Prostate gland (tissue), 2 donors: ENCODE data around the gene LAMTOR2.

Source experiments
- CTCF ChIP-seq, 4 experiments: fragments of 200-600 bp in 2 of 4; fragments of 450-650 bp in 2 of 4; sonication (generic) in 2 of 4; IDR thresholded peaks; 1 replicate in 3 of 4; 2 replicates in 1 of 4; pipeline ENCODE4 v1.5.1; 2016 to 2019; ENCODE audit warnings: antibody characterized with exemption in 4 of 4, mild to moderate bottlenecking in 2 of 4, moderate library complexity in 2 of 4
- POLR2A ChIP-seq: fragments of 450-650 bp; IDR thresholded peaks from one replicate; pipeline ENCODE4 v1.6.1; 2016; ENCODE audit warnings: antibody characterized with exemption, mild to moderate bottlenecking
- POLR2AphosphoS5 ChIP-seq: sonication (generic); formaldehyde crosslinking; IDR thresholded peaks from one replicate; pipeline ENCODE4 v1.6.1; 2017; ENCODE audit warnings: antibody characterized with exemption

GRCh38 chr1:156053768-156054499 is 648 bp upstream of the LAMTOR2 start, which contains the start of gene UBQLN4:
- TF ChIP-seq CTCF (IDR thresholded peaks at IDR 0.05) (peak; percentile 25 to 75 (median 39)), POLR2AphosphoS5 (no peak), POLR2A (no peak)
